ENCODE results near the gene NUP188. TPM values are rescaled to one million over a fixed set of nuclear protein-coding genes. Genes with fewer than 3 reads are reported as not detected.

NUP188 gene
- total and polyA plus RNA-seq, 2 of the 13 experiments (the other 11 are each of a cell fraction or from before 2014, with no cell fraction given), result 28.0 to 38.5 TPM

DNA sequence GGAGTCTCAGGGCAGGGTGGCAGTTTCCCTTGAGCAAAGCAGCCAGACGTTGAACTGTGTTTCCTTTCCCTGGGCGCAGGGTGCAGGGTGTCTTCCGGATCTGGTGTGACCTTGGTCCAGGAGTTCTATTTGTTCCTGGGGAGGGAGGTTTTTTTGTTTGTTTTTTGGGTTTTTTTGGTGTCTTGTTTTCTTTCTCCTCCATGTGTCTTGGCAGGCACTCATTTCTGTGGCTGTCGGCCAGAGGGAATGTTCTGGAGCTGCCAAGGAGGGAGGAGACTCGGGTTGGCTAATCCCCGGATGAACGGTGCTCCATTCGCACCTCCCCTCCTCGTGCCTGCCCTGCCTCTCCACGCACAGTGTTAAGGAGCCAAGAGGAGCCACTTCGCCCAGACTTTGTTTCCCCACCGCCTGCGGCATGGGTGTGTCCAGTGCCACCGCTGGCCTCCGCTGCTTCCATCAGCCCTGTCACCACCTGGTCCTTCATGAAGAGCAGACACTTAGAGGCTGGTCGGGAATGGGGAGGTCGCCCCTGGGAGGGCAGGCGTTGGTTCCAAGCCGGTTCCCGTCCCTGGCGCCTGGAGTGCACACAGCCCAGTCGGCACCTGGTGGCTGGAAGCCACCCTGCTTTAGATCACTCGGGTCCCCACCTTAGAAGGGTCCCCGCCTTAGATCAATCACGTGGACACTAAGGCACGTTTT lies 30.2 kb upstream of the NUP188 start (continued):
- TF ChIP-seq, protein P1, sequence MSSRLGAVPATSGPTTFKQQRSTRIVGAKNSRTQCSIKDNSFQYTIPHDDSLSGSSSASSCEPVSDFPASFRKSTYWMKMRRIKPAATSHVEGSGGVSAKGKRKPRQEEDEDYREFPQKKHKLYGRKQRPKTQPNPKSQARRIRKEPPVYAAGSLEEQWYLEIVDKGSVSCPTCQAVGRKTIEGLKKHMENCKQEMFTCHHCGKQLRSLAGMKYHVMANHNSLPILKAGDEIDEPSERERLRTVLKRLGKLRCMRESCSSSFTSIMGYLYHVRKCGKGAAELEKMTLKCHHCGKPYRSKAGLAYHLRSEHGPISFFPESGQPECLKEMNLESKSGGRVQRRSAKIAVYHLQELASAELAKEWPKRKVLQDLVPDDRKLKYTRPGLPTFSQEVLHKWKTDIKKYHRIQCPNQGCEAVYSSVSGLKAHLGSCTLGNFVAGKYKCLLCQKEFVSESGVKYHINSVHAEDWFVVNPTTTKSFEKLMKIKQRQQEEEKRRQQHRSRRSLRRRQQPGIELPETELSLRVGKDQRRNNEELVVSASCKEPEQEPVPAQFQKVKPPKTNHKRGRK (CRISPR knock-in tag; IDR thresholded peaks at IDR 0.05), result no peak
- TF ChIP-seq ATAD3A (CRISPR knock-in tag; IDR thresholded peaks at IDR 0.05) (no peak), ZFP36L2 (CRISPR knock-in tag; IDR thresholded peaks at IDR 0.05) (no peak), NKX3-1 (CRISPR knock-in tag; IDR thresholded peaks at IDR 0.05) (no peak; the same call in 1 of the 2 replicates), NBN (conservative IDR thresholded peaks at IDR 0.05) (no peak), SNAI1 (CRISPR knock-in tag; IDR thresholded peaks at IDR 0.05; ENCODE audit: borderline replicate concordance) (no peak), ISL2 (CRISPR knock-in tag; IDR thresholded peaks at IDR 0.05) (0 out of 2 replicates have a peak, but pooled peaks have one; percentile 38), KMT2A (CRISPR knock-in tag; IDR thresholded peaks at IDR 0.05) (no peak), SMYD3 (CRISPR knock-in tag; IDR thresholded peaks at IDR 0.05) (no peak), NFATC3 (CRISPR knock-in tag; IDR thresholded peaks at IDR 0.05) (no peak), ZKSCAN5 (CRISPR knock-in tag; IDR thresholded peaks at IDR 0.05) (no peak), FOXJ3 (CRISPR knock-in tag; IDR thresholded peaks at IDR 0.05; ENCODE audit: borderline replicate concordance) (peak; percentile 67; the same call in 1 of the 2 replicates)
- TF ChIP-seq, protein P2, sequence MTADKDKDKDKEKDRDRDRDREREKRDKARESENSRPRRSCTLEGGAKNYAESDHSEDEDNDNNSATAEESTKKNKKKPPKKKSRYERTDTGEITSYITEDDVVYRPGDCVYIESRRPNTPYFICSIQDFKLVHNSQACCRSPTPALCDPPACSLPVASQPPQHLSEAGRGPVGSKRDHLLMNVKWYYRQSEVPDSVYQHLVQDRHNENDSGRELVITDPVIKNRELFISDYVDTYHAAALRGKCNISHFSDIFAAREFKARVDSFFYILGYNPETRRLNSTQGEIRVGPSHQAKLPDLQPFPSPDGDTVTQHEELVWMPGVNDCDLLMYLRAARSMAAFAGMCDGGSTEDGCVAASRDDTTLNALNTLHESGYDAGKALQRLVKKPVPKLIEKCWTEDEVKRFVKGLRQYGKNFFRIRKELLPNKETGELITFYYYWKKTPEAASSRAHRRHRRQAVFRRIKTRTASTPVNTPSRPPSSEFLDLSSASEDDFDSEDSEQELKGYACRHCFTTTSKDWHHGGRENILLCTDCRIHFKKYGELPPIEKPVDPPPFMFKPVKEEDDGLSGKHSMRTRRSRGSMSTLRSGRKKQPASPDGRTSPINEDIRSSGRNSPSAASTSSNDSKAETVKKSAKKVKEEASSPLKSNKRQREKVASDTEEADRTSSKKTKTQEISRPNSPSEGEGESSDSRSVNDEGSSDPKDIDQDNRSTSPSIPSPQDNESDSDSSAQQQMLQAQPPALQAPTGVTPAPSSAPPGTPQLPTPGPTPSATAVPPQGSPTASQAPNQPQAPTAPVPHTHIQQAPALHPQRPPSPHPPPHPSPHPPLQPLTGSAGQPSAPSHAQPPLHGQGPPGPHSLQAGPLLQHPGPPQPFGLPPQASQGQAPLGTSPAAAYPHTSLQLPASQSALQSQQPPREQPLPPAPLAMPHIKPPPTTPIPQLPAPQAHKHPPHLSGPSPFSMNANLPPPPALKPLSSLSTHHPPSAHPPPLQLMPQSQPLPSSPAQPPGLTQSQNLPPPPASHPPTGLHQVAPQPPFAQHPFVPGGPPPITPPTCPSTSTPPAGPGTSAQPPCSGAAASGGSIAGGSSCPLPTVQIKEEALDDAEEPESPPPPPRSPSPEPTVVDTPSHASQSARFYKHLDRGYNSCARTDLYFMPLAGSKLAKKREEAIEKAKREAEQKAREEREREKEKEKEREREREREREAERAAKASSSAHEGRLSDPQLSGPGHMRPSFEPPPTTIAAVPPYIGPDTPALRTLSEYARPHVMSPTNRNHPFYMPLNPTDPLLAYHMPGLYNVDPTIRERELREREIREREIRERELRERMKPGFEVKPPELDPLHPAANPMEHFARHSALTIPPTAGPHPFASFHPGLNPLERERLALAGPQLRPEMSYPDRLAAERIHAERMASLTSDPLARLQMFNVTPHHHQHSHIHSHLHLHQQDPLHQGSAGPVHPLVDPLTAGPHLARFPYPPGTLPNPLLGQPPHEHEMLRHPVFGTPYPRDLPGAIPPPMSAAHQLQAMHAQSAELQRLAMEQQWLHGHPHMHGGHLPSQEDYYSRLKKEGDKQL (CRISPR knock-in tag; IDR thresholded peaks at IDR 0.05; ENCODE audit: low read depth), result no peak
- TF ChIP-seq, protein P3, sequence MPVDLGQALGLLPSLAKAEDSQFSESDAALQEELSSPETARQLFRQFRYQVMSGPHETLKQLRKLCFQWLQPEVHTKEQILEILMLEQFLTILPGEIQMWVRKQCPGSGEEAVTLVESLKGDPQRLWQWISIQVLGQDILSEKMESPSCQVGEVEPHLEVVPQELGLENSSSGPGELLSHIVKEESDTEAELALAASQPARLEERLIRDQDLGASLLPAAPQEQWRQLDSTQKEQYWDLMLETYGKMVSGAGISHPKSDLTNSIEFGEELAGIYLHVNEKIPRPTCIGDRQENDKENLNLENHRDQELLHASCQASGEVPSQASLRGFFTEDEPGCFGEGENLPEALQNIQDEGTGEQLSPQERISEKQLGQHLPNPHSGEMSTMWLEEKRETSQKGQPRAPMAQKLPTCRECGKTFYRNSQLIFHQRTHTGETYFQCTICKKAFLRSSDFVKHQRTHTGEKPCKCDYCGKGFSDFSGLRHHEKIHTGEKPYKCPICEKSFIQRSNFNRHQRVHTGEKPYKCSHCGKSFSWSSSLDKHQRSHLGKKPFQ (CRISPR knock-in tag; IDR thresholded peaks at IDR 0.05; ENCODE audit: insufficient replicate concordance), result peak; percentile 50
- TF ChIP-seq, protein P4, sequence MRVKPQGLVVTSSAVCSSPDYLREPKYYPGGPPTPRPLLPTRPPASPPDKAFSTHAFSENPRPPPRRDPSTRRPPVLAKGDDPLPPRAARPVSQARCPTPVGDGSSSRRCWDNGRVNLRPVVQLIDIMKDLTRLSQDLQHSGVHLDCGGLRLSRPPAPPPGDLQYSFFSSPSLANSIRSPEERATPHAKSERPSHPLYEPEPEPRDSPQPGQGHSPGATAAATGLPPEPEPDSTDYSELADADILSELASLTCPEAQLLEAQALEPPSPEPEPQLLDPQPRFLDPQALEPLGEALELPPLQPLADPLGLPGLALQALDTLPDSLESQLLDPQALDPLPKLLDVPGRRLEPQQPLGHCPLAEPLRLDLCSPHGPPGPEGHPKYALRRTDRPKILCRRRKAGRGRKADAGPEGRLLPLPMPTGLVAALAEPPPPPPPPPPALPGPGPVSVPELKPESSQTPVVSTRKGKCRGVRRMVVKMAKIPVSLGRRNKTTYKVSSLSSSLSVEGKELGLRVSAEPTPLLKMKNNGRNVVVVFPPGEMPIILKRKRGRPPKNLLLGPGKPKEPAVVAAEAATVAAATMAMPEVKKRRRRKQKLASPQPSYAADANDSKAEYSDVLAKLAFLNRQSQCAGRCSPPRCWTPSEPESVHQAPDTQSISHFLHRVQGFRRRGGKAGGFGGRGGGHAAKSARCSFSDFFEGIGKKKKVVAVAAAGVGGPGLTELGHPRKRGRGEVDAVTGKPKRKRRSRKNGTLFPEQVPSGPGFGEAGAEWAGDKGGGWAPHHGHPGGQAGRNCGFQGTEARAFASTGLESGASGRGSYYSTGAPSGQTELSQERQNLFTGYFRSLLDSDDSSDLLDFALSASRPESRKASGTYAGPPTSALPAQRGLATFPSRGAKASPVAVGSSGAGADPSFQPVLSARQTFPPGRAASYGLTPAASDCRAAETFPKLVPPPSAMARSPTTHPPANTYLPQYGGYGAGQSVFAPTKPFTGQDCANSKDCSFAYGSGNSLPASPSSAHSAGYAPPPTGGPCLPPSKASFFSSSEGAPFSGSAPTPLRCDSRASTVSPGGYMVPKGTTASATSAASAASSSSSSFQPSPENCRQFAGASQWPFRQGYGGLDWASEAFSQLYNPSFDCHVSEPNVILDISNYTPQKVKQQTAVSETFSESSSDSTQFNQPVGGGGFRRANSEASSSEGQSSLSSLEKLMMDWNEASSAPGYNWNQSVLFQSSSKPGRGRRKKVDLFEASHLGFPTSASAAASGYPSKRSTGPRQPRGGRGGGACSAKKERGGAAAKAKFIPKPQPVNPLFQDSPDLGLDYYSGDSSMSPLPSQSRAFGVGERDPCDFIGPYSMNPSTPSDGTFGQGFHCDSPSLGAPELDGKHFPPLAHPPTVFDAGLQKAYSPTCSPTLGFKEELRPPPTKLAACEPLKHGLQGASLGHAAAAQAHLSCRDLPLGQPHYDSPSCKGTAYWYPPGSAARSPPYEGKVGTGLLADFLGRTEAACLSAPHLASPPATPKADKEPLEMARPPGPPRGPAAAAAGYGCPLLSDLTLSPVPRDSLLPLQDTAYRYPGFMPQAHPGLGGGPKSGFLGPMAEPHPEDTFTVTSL (CRISPR knock-in tag; IDR thresholded peaks at IDR 0.05; ENCODE audit: borderline replicate concordance), result peak; percentile 64; the same call in 1 of the 2 replicates

Data from HepG2 (cell line).